Type B pancreatic cell (in vitro differentiated cells): ENCODE data around the gene MTX2. TPM values are rescaled to one million over a fixed set of nuclear protein-coding genes. Genes with fewer than 3 reads are reported as not detected.
"Not testable (repeated sequence)": the region's sequence is repeated elsewhere in the genome, so short reads cannot be mapped to it uniquely, and the experiment has no call there.

Experiments
- DNase-seq: peaks from one replicate; pipeline ENCODE4 v3.0.0; 2021; ENCODE audit warnings: mixed read lengths; ENCODE audit not compliant: unreplicated experiment; ENCODE audit errors: extremely low spot score
- H3K27ac Mint-ChIP-seq: 2 replicates; pipeline ENCODE4 v1.8.0; 2021; ENCODE audit warnings: mild to moderate bottlenecking, mixed read lengths
- H3K27me3 Mint-ChIP-seq: 2 replicates; pipeline ENCODE4 v1.8.0; 2021; ENCODE audit warnings: mixed read lengths
- H3K36me3 Mint-ChIP-seq: 2 replicates; pipeline ENCODE4 v1.8.0; 2021; ENCODE audit warnings: mixed read lengths
- H3K4me1 Mint-ChIP-seq: one replicate; pipeline ENCODE4 v1.8.0; 2021; ENCODE audit warnings: mixed read lengths; ENCODE audit not compliant: unreplicated experiment
- H3K4me3 Mint-ChIP-seq: 2 replicates; pipeline ENCODE4 v1.8.0; 2021; ENCODE audit warnings: mild to moderate bottlenecking, mixed read lengths
- H3K9me3 Mint-ChIP-seq: 2 replicates; pipeline ENCODE4 v1.8.0; 2021; ENCODE audit warnings: mixed read lengths
- CTCF ChIP-seq: fragments of 200-600 bp; sonication (generic); conservative IDR thresholded peaks from 2 replicates; pipeline ENCODE4 v1.5.0; 2021; ENCODE audit warnings: antibody characterized with exemption, mild to moderate bottlenecking
- total RNA-seq: library from RNA; stranded (reverse); gene quantifications from 2 replicates; pipeline ENCODE4 v1.2.1, GENCODE V29; 2021; ENCODE audit warnings: low replicate concordance

MTX2 gene
- total RNA-seq, 1 donor from 2014 or later = 30.2 TPM

- no peak for TF ChIP-seq CTCF
- Mint-ChIP-seq H3K27ac (no peak overlapping the region), H3K9me3 (no peaks in the 10 kb centered on the region), H3K36me3 (peaks cover 9% of the 10 kb centered on the region), H3K4me1 (no peaks in the 10 kb centered on the region), H3K27me3 (no peaks in the 10 kb centered on the region), H3K4me3 (no peak overlapping the region)
- no peak for DNase-seq
These were observed 70.0 kb downstream of the MTX2 start for GRCh38 chr2:176339208-176339607.

GRCh38 chr2:176356251-176356650, 87.0 kb downstream of the MTX2 start:
- H3K9me3 Mint-ChIP-seq = peaks cover 4% of the 10 kb centered on the region
- H3K27ac Mint-ChIP-seq = no peak overlapping the region
- DNase-seq = no peak
- no peaks in the 10 kb centered on the region for H3K36me3 Mint-ChIP-seq
- no peak overlapping the region for H3K4me3 Mint-ChIP-seq
- TF ChIP-seq CTCF = no peak
- H3K27me3 Mint-ChIP-seq = no peaks in the 10 kb centered on the region
- no peaks in the 10 kb centered on the region for H3K4me1 Mint-ChIP-seq

- no peak for TF ChIP-seq CTCF
- H3K36me3 Mint-ChIP-seq = no peaks in the 10 kb centered on the region
- no peak overlapping the region for H3K4me3 Mint-ChIP-seq
- H3K9me3 Mint-ChIP-seq = peaks cover 5% of the 10 kb centered on the region
- no peaks in the 10 kb centered on the region for H3K27me3 Mint-ChIP-seq
- H3K27ac Mint-ChIP-seq = no peak overlapping the region
- no peaks in the 10 kb centered on the region for H3K4me1 Mint-ChIP-seq
- DNase-seq = no peak
These were observed 95.2 kb downstream of the MTX2 start for GRCh38 chr2:176364273-176364977.

- TF ChIP-seq CTCF = no peak
- H3K4me1 Mint-ChIP-seq = no peaks in the 10 kb centered on the region
- no peak for DNase-seq
- H3K9me3 Mint-ChIP-seq = peaks cover 5% of the 10 kb centered on the region
- H3K36me3 Mint-ChIP-seq = no peaks in the 10 kb centered on the region
- no peak overlapping the region for H3K4me3 Mint-ChIP-seq
- H3K27ac Mint-ChIP-seq = no peak overlapping the region
- H3K27me3 Mint-ChIP-seq = peaks cover 3% of the 10 kb centered on the region
These were observed 99.1 kb downstream of the MTX2 start for GRCh38 chr2:176368349-176368748.

GRCh38 chr2:176370467-176371171, 101.4 kb downstream of the MTX2 start:
- Mint-ChIP-seq H3K4me3 (no peak overlapping the region), H3K27me3 (peaks cover 7% of the 10 kb centered on the region), H3K27ac (no peak overlapping the region), H3K9me3 (peaks cover 5% of the 10 kb centered on the region), H3K36me3 (no peaks in the 10 kb centered on the region), H3K4me1 (no peaks in the 10 kb centered on the region)
- DNase-seq = no peak
- no peak for TF ChIP-seq CTCF

- H3K9me3 Mint-ChIP-seq, H3K27me3 Mint-ChIP-seq, DNase-seq, H3K27ac Mint-ChIP-seq, H3K4me1 Mint-ChIP-seq, H3K4me3 Mint-ChIP-seq, H3K36me3 Mint-ChIP-seq: not testable (repeated sequence)
These were observed 103.9 kb downstream of the MTX2 start for GRCh38 chr2:176373155-176373554.
